22Rv1 (cell line): ENCODE data around the gene PARVG.

Source experiments
- H3K27ac ChIP-seq: fragments of 450-650 bp; 2 replicates; pipeline ENCODE4 v1.5.1; 2017
- CTCF ChIP-seq: fragments of 450-650 bp; IDR thresholded peaks from 2 replicates; pipeline ENCODE4 v1.5.1; 2017; ENCODE audit warnings: mild to moderate bottlenecking
- ZFX ChIP-seq: fragments of 450-650 bp; IDR thresholded peaks from 2 replicates; pipeline ENCODE4 v1.6.1; 2017; ENCODE audit warnings: antibody characterized with exemption, borderline replicate concordance

PARVG gene

GRCh38 chr22:44214764-44215163 is 34.0 kb downstream of the PARVG start:
- TF ChIP-seq ZFX (no peak), CTCF (no peak)
- no peak overlapping the region for H3K27ac ChIP-seq

DNA sequence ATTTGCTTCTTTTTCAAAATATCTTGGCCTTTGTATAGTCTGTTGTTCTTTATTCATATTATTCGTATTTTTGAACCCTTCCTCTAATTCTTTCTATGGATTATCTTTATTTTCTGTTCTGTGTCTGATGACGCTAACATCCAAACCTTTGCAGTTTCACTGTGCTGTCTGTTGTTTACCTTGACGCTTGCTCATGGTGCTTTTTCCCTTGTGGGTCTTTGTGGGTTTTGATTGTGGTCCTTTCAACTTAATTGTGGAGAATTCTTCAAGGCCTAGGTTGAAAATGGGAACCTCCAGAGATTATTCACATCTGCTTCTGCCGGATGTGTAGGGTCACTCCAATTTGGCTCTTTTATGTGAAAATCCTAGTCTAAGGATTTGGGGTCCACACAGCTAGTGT is 34.6 kb downstream of the PARVG start:
- H3K27ac ChIP-seq = no peak overlapping the region
- TF ChIP-seq CTCF (no peak), ZFX (no peak)

DNA sequence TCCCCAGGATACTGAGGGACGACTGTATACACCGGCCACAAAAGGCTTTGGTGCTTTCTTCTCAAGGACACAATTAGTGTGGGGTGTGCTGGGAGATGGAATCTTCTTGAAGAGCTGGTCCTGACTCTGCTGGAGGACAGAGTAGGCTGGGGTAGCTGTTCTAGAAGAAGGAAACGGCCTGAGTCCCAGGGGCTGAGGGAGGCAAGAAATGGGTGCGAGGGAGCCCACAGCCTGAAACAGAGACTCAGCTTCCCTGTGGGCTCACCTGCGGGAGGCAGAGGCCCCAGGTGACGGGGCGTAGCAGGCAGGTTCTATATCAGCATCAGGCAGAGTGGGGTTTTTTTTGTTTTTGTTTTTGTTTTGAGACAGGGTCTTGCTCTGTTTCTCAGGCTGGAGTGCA is 36.6 kb downstream of the PARVG start:
- no peak overlapping the region for H3K27ac ChIP-seq
- TF ChIP-seq CTCF (no peak), ZFX (no peak)

DNA sequence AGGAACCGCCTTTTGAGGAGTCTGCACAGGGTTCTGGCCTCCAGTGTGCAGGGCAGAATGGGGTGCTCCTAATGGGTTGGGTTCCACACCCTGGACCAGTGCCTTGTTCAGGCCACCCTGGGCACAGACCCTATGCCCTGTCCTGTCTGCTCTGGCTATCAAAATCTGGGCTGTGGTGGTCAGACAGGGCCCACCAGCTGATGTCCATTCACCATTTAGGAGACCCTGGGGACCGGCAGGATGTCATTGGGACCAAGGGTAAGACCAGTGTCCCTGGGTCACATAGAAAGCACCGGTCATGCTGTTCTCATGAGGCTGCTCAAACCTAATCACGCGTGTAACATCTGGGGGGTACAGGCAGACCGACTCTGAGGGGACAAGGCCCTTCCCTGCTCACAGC is 37.3 kb downstream of the PARVG start:
- TF ChIP-seq CTCF (no peak), ZFX (no peak)
- no peak overlapping the region for H3K27ac ChIP-seq

DNA sequence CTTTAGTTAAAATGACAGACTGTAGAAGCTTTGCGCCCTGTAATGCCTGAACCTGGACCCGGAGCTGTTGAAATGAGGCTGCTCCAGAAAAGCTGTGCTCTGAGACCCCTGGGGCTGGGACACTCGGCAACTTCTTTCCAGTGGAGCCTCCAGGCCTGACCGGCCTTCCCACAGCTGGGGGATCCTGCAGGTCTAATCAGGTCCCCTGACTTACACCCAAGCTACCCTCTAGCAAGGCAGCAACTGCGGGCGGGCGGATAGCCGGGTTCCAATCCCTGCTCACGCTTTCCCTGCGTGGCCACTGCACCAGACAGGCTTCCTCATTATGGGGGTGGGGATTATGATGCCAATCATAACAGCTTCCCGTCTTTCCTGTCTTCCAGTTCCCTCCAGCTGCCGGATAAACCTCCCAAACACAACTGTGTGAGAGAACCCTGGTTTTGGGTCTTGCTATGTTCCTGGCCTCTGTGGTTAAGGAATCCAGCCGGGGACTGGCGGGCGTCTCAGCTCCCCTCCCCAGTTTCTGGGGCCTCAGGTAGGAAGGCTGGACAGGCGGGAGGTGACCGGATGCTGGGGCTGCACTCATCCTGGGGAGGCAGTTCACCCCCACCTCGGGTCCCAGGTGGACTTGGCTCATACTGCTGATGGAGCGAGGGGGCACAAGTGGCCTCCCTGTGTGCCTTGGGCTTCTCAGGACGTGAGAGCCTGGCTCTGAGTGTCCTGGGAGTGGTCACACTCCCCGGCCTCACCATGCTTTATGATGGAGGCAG is 38.6 kb downstream of the PARVG start:
- no peak overlapping the region for H3K27ac ChIP-seq
- TF ChIP-seq CTCF (no peak), ZFX (no peak)

- TF ChIP-seq CTCF = no peak
- TF ChIP-seq ZFX = no peak
- no peak overlapping the region for H3K27ac ChIP-seq
Observed at GRCh38 chr22:44220727-44221680, 40.3 kb downstream of the PARVG start.
